ENCODE data around the gene DACH1. TPM values are rescaled to one million over a fixed set of nuclear protein-coding genes. Genes with fewer than 3 reads are reported as not detected.

DACH1 gene
- total RNA-seq, 5 donors from 2014 or later (not counting 1 experiment from before 2014, with no cell fraction given): 0.13 to 1.2 (median 0.23) TPM

GRCh38 chr13:71524245-71524612, 342.8 kb downstream of the DACH1 start:
- no peak overlapping the region for H3K27ac Mint-ChIP-seq
- no peak overlapping the region for H3K4me3 Mint-ChIP-seq
- no peaks in the 10 kb centered on the region for H3K27me3 Mint-ChIP-seq
- ATAC-seq (replicated peaks in 1 of 4) (no peak), DNase-seq (no peak)
- no peaks in the 10 kb centered on the region for H3K4me1 ChIP-seq (ENCODE audit: control insufficient read depth in 1 of 2, extremely low read depth in 1 of 2, insufficient read depth in 2 of 2, low read length in 2 of 2)
- no peaks in the 10 kb centered on the region for H3K4me1 Mint-ChIP-seq
- H3K4me3 ChIP-seq (ENCODE audit: control insufficient read depth in 1 of 2, extremely low read depth in 1 of 2, low read length in 1 of 2): no peak overlapping the region
- POLR2A ChIA-PET: no interaction called here
- H3K27ac ChIP-seq (ENCODE audit: low read length): no peak overlapping the region
- 70% methylated on average over 2 of the region's 3 CpGs for WGBS (ENCODE audit: insufficient coverage)
- H3K36me3 ChIP-seq (ENCODE audit: control insufficient read depth in 2 of 2, extremely low read depth in 1 of 2, insufficient read depth in 1 of 2, low read length in 1 of 2): no peaks in the 10 kb centered on the region
- H3K9me3 Mint-ChIP-seq: peaks cover 0 to 5% (median 4%) of the 10 kb centered on the region in 3 donors
- CTCF ChIA-PET: no interaction called here
- no peaks in the 10 kb centered on the region for H3K27me3 ChIP-seq (replicated peaks in 1 of 2; ENCODE audit: control insufficient read depth in 2 of 2, extremely low read depth in 1 of 2, insufficient read depth in 2 of 2, low read length in 1 of 2)
- no peaks in the 10 kb centered on the region for H3K36me3 Mint-ChIP-seq
- no peaks in the 10 kb centered on the region for H3K9me3 ChIP-seq

GRCh38 chr13:71522941-71523526, 344.0 kb downstream of the DACH1 start:
- Mint-ChIP-seq H3K4me1 (no peaks in the 10 kb centered on the region), H3K9me3 (peaks cover 0 to 4% (median 2%) of the 10 kb centered on the region in 3 donors), H3K36me3 (no peaks in the 10 kb centered on the region), H3K27me3 (no peaks in the 10 kb centered on the region), H3K27ac (no peak overlapping the region), H3K4me3 (no peak overlapping the region)
- Histone ChIP-seq H3K9me3 (no peaks in the 10 kb centered on the region), H3K27ac (ENCODE audit: low read length) (no peak overlapping the region), H3K36me3 (ENCODE audit: control insufficient read depth in 2 of 2, extremely low read depth in 1 of 2, insufficient read depth in 1 of 2, low read length in 1 of 2) (no peaks in the 10 kb centered on the region), H3K27me3 (replicated peaks in 1 of 2; ENCODE audit: control insufficient read depth in 2 of 2, extremely low read depth in 1 of 2, insufficient read depth in 2 of 2, low read length in 1 of 2) (no peaks in the 10 kb centered on the region), H3K4me3 (ENCODE audit: control insufficient read depth in 1 of 2, extremely low read depth in 1 of 2, low read length in 1 of 2) (no peak overlapping the region), H3K4me1 (ENCODE audit: control insufficient read depth in 1 of 2, extremely low read depth in 1 of 2, insufficient read depth in 2 of 2, low read length in 2 of 2) (no peaks in the 10 kb centered on the region)
- DNase-seq (no peak), ATAC-seq (replicated peaks in 1 of 4) (no peak)
- 68% methylated on average over 2 of the region's 4 CpGs for WGBS (ENCODE audit: insufficient coverage)
- POLR2A ChIA-PET: no interaction called here
- CTCF ChIA-PET: no interaction called here

GRCh38 chr13:71517004-71517403, 350.0 kb downstream of the DACH1 start:
- H3K27me3 ChIP-seq (replicated peaks in 1 of 2; ENCODE audit: control insufficient read depth in 2 of 2, extremely low read depth in 1 of 2, insufficient read depth in 2 of 2, low read length in 1 of 2): no peaks in the 10 kb centered on the region
- no peaks in the 10 kb centered on the region for H3K4me1 Mint-ChIP-seq
- DNase-seq (no peak), ATAC-seq (replicated peaks in 1 of 4) (no peak)
- H3K36me3 ChIP-seq (ENCODE audit: control insufficient read depth in 2 of 2, extremely low read depth in 1 of 2, insufficient read depth in 1 of 2, low read length in 1 of 2): no peaks in the 10 kb centered on the region
- ChIA-PET POLR2A (no interaction called here), CTCF (no interaction called here)
- no peaks in the 10 kb centered on the region for H3K4me1 ChIP-seq (ENCODE audit: control insufficient read depth in 1 of 2, extremely low read depth in 1 of 2, insufficient read depth in 2 of 2, low read length in 2 of 2)
- H3K27me3 Mint-ChIP-seq: no peaks in the 10 kb centered on the region
- H3K27ac Mint-ChIP-seq: no peak overlapping the region
- no peak overlapping the region for H3K4me3 Mint-ChIP-seq
- H3K4me3 ChIP-seq (ENCODE audit: control insufficient read depth in 1 of 2, extremely low read depth in 1 of 2, low read length in 1 of 2): no peak overlapping the region
- H3K36me3 Mint-ChIP-seq: no peaks in the 10 kb centered on the region
- 100% methylated on average over 1 of the region's 2 CpGs for WGBS (ENCODE audit: insufficient coverage)
- H3K27ac ChIP-seq (ENCODE audit: low read length): no peak overlapping the region
- no peaks in the 10 kb centered on the region for H3K9me3 Mint-ChIP-seq
- no peaks in the 10 kb centered on the region for H3K9me3 ChIP-seq

- Histone ChIP-seq H3K36me3 (ENCODE audit: control insufficient read depth in 2 of 2, extremely low read depth in 1 of 2, insufficient read depth in 1 of 2, low read length in 1 of 2) (no peaks in the 10 kb centered on the region), H3K9me3 (no peaks in the 10 kb centered on the region), H3K4me1 (ENCODE audit: control insufficient read depth in 1 of 2, extremely low read depth in 1 of 2, insufficient read depth in 2 of 2, low read length in 2 of 2) (no peaks in the 10 kb centered on the region), H3K27me3 (replicated peaks in 1 of 2; ENCODE audit: control insufficient read depth in 2 of 2, extremely low read depth in 1 of 2, insufficient read depth in 2 of 2, low read length in 1 of 2) (no peaks in the 10 kb centered on the region), H3K4me3 (ENCODE audit: control insufficient read depth in 1 of 2, extremely low read depth in 1 of 2, low read length in 1 of 2) (no peak overlapping the region), H3K27ac (ENCODE audit: low read length) (no peak overlapping the region)
- ChIA-PET CTCF (no interaction called here), POLR2A (no interaction called here)
- Mint-ChIP-seq H3K27ac (no peak overlapping the region), H3K4me3 (no peak overlapping the region), H3K27me3 (no peaks in the 10 kb centered on the region), H3K36me3 (no peaks in the 10 kb centered on the region), H3K9me3 (no peaks in the 10 kb centered on the region), H3K4me1 (no peaks in the 10 kb centered on the region)
- WGBS (ENCODE audit: insufficient coverage): no CpG with 5 or more reads among the region's 3 CpGs
- no peak for DNase-seq
- no peak for ATAC-seq (replicated peaks in 1 of 4)
These were observed 350.5 kb downstream of the DACH1 start for GRCh38 chr13:71516521-71516920.

- Histone ChIP-seq H3K27ac (ENCODE audit: low read length) (no peak overlapping the region), H3K4me3 (ENCODE audit: control insufficient read depth in 1 of 2, extremely low read depth in 1 of 2, low read length in 1 of 2) (no peak overlapping the region), H3K36me3 (ENCODE audit: control insufficient read depth in 2 of 2, extremely low read depth in 1 of 2, insufficient read depth in 1 of 2, low read length in 1 of 2) (no peaks in the 10 kb centered on the region), H3K9me3 (no peaks in the 10 kb centered on the region), H3K27me3 (replicated peaks in 1 of 2; ENCODE audit: control insufficient read depth in 2 of 2, extremely low read depth in 1 of 2, insufficient read depth in 2 of 2, low read length in 1 of 2) (no peaks in the 10 kb centered on the region), H3K4me1 (ENCODE audit: control insufficient read depth in 1 of 2, extremely low read depth in 1 of 2, insufficient read depth in 2 of 2, low read length in 2 of 2) (no peaks in the 10 kb centered on the region)
- WGBS (ENCODE audit: insufficient coverage): no CpG with 5 or more reads among the region's 4 CpGs
- no peaks in the 10 kb centered on the region for H3K36me3 Mint-ChIP-seq
- no peaks in the 10 kb centered on the region for H3K27me3 Mint-ChIP-seq
- ChIA-PET CTCF (no interaction called here), POLR2A (no interaction called here)
- no peaks in the 10 kb centered on the region for H3K4me1 Mint-ChIP-seq
- ATAC-seq (replicated peaks in 1 of 4) (no peak), DNase-seq (no peak)
- H3K4me3 Mint-ChIP-seq: no peak overlapping the region
- H3K9me3 Mint-ChIP-seq: peaks cover 0 to 5% (median 0%) of the 10 kb centered on the region in 3 donors
- no peak overlapping the region for H3K27ac Mint-ChIP-seq
These were observed 351.3 kb downstream of the DACH1 start for GRCh38 chr13:71515744-71516038.

GRCh38 chr13:71514900-71515743, 351.9 kb downstream of the DACH1 start:
- H3K36me3 ChIP-seq (ENCODE audit: control insufficient read depth in 2 of 2, extremely low read depth in 1 of 2, insufficient read depth in 1 of 2, low read length in 1 of 2): no peaks in the 10 kb centered on the region
- ATAC-seq (replicated peaks in 1 of 4) (no peak), DNase-seq (no peak)
- H3K4me3 ChIP-seq (ENCODE audit: control insufficient read depth in 1 of 2, extremely low read depth in 1 of 2, low read length in 1 of 2): no peak overlapping the region
- no CpG with 5 or more reads among the region's 3 CpGs for WGBS (ENCODE audit: insufficient coverage)
- no peaks in the 10 kb centered on the region for H3K36me3 Mint-ChIP-seq
- H3K4me3 Mint-ChIP-seq: no peak overlapping the region
- no peaks in the 10 kb centered on the region for H3K4me1 ChIP-seq (ENCODE audit: control insufficient read depth in 1 of 2, extremely low read depth in 1 of 2, insufficient read depth in 2 of 2, low read length in 2 of 2)
- no peaks in the 10 kb centered on the region for H3K27me3 ChIP-seq (replicated peaks in 1 of 2; ENCODE audit: control insufficient read depth in 2 of 2, extremely low read depth in 1 of 2, insufficient read depth in 2 of 2, low read length in 1 of 2)
- H3K27ac Mint-ChIP-seq: no peak overlapping the region
- ChIA-PET POLR2A (no interaction called here), CTCF (no interaction called here)
- no peaks in the 10 kb centered on the region for H3K4me1 Mint-ChIP-seq
- H3K27ac ChIP-seq (ENCODE audit: low read length): no peak overlapping the region
- H3K9me3 ChIP-seq: no peaks in the 10 kb centered on the region
- H3K9me3 Mint-ChIP-seq: peaks cover 0 to 6% (median 2%) of the 10 kb centered on the region in 3 donors
- H3K27me3 Mint-ChIP-seq: no peaks in the 10 kb centered on the region
